ENCODE results near the gene ARAP2.

The ARAP2 gene

GRCh38 chr4:36278789-36279188, 34.5 kb upstream of the ARAP2 start:
- no peak overlapping the region for H3K27ac ChIP-seq (ENCODE audit: low read depth, low read length)
- no peak overlapping the region for H3K4me3 ChIP-seq (ENCODE audit: low read length)
- H3K36me3 ChIP-seq (ENCODE audit: control insufficient read depth, insufficient read depth, low read length), result no peaks in the 10 kb centered on the region
- H3K27me3 ChIP-seq (ENCODE audit: control insufficient read depth, insufficient read depth, low read length), result no peaks in the 10 kb centered on the region
- H3K4me1 ChIP-seq (ENCODE audit: control insufficient read depth, insufficient read depth, low read length), result no peaks in the 10 kb centered on the region
- H3K9ac ChIP-seq (ENCODE audit: low read length), result no peak overlapping the region

GRCh38 chr4:36277533-36277932, 33.2 kb upstream of the ARAP2 start:
- no peak overlapping the region for H3K4me3 ChIP-seq (ENCODE audit: low read length)
- no peaks in the 10 kb centered on the region for H3K36me3 ChIP-seq (ENCODE audit: control insufficient read depth, insufficient read depth, low read length)
- no peaks in the 10 kb centered on the region for H3K4me1 ChIP-seq (ENCODE audit: control insufficient read depth, insufficient read depth, low read length)
- no peak overlapping the region for H3K27ac ChIP-seq (ENCODE audit: low read depth, low read length)
- no peaks in the 10 kb centered on the region for H3K27me3 ChIP-seq (ENCODE audit: control insufficient read depth, insufficient read depth, low read length)
- H3K9ac ChIP-seq (ENCODE audit: low read length), result no peak overlapping the region

GRCh38 chr4:36274158-36274557, 29.8 kb upstream of the ARAP2 start:
- H3K9ac ChIP-seq (ENCODE audit: low read length), result no peak overlapping the region
- H3K36me3 ChIP-seq (ENCODE audit: control insufficient read depth, insufficient read depth, low read length), result no peaks in the 10 kb centered on the region
- H3K27ac ChIP-seq (ENCODE audit: low read depth, low read length), result no peak overlapping the region
- H3K27me3 ChIP-seq (ENCODE audit: control insufficient read depth, insufficient read depth, low read length), result no peaks in the 10 kb centered on the region
- no peaks in the 10 kb centered on the region for H3K4me1 ChIP-seq (ENCODE audit: control insufficient read depth, insufficient read depth, low read length)
- no peak overlapping the region for H3K4me3 ChIP-seq (ENCODE audit: low read length)

- Histone ChIP-seq H3K9ac (ENCODE audit: low read length) (no peak overlapping the region), H3K4me3 (ENCODE audit: low read length) (no peak overlapping the region), H3K4me1 (ENCODE audit: control insufficient read depth, insufficient read depth, low read length) (no peaks in the 10 kb centered on the region), H3K36me3 (ENCODE audit: control insufficient read depth, insufficient read depth, low read length) (no peaks in the 10 kb centered on the region), H3K27me3 (ENCODE audit: control insufficient read depth, insufficient read depth, low read length) (no peaks in the 10 kb centered on the region), H3K27ac (ENCODE audit: low read depth, low read length) (no peak overlapping the region)
Measured at GRCh38 chr4:36273276-36273675, 29.0 kb upstream of the ARAP2 start.

GRCh38 chr4:36269533-36270173, 25.3 kb upstream of the ARAP2 start:
- Histone ChIP-seq H3K9ac (ENCODE audit: low read length) (no peak overlapping the region), H3K4me3 (ENCODE audit: low read length) (no peak overlapping the region), H3K4me1 (ENCODE audit: control insufficient read depth, insufficient read depth, low read length) (no peaks in the 10 kb centered on the region), H3K36me3 (ENCODE audit: control insufficient read depth, insufficient read depth, low read length) (no peaks in the 10 kb centered on the region), H3K27me3 (ENCODE audit: control insufficient read depth, insufficient read depth, low read length) (no peaks in the 10 kb centered on the region), H3K27ac (ENCODE audit: low read depth, low read length) (no peak overlapping the region)

- Histone ChIP-seq H3K27me3 (ENCODE audit: control insufficient read depth, insufficient read depth, low read length) (no peaks in the 10 kb centered on the region), H3K4me1 (ENCODE audit: control insufficient read depth, insufficient read depth, low read length) (no peaks in the 10 kb centered on the region), H3K27ac (ENCODE audit: low read depth, low read length) (no peak overlapping the region), H3K36me3 (ENCODE audit: control insufficient read depth, insufficient read depth, low read length) (no peaks in the 10 kb centered on the region), H3K4me3 (ENCODE audit: low read length) (no peak overlapping the region), H3K9ac (ENCODE audit: low read length) (no peak overlapping the region)
Measured at GRCh38 chr4:36269101-36269500, 24.8 kb upstream of the ARAP2 start.

GRCh38 chr4:36267486-36268268, 23.4 kb upstream of the ARAP2 start:
- H3K4me1 ChIP-seq (ENCODE audit: control insufficient read depth, insufficient read depth, low read length), result no peaks in the 10 kb centered on the region
- H3K4me3 ChIP-seq (ENCODE audit: low read length), result no peak overlapping the region

GRCh38 chr4:36264207-36264826, 20.0 kb upstream of the ARAP2 start:
- Histone ChIP-seq H3K9ac (ENCODE audit: low read length) (no peak overlapping the region), H3K4me1 (ENCODE audit: control insufficient read depth, insufficient read depth, low read length) (no peaks in the 10 kb centered on the region), H3K27me3 (ENCODE audit: control insufficient read depth, insufficient read depth, low read length) (no peaks in the 10 kb centered on the region), H3K36me3 (ENCODE audit: control insufficient read depth, insufficient read depth, low read length) (no peaks in the 10 kb centered on the region), H3K27ac (ENCODE audit: low read depth, low read length) (no peak overlapping the region), H3K4me3 (ENCODE audit: low read length) (no peak overlapping the region)

More at GRCh38 chr4:36267486-36268268, 23.4 kb upstream of the ARAP2 start:
- Histone ChIP-seq H3K27ac (ENCODE audit: low read depth, low read length) (no peak overlapping the region), H3K27me3 (ENCODE audit: control insufficient read depth, insufficient read depth, low read length) (no peaks in the 10 kb centered on the region), H3K36me3 (ENCODE audit: control insufficient read depth, insufficient read depth, low read length) (no peaks in the 10 kb centered on the region), H3K9ac (ENCODE audit: low read length) (no peak overlapping the region)

- no peaks in the 10 kb centered on the region for H3K36me3 ChIP-seq (ENCODE audit: control insufficient read depth, insufficient read depth, low read length)
- H3K9ac ChIP-seq (ENCODE audit: low read length), result no peak overlapping the region
- no peaks in the 10 kb centered on the region for H3K4me1 ChIP-seq (ENCODE audit: control insufficient read depth, insufficient read depth, low read length)
- no peak overlapping the region for H3K4me3 ChIP-seq (ENCODE audit: low read length)
- H3K27ac ChIP-seq (ENCODE audit: low read depth, low read length), result no peak overlapping the region
- H3K27me3 ChIP-seq (ENCODE audit: control insufficient read depth, insufficient read depth, low read length), result no peaks in the 10 kb centered on the region
Measured at GRCh38 chr4:36260731-36261130, 16.4 kb upstream of the ARAP2 start.

GRCh38 chr4:36256398-36256891, 12.1 kb upstream of the ARAP2 start:
- no peak overlapping the region for H3K9ac ChIP-seq (ENCODE audit: low read length)
- H3K4me3 ChIP-seq (ENCODE audit: low read length), result no peak overlapping the region
- no peak overlapping the region for H3K27ac ChIP-seq (ENCODE audit: low read depth, low read length)

GRCh38 chr4:36255577-36255976, 11.3 kb upstream of the ARAP2 start:
- H3K27ac ChIP-seq (ENCODE audit: low read depth, low read length), result no peak overlapping the region
- no peak overlapping the region for H3K9ac ChIP-seq (ENCODE audit: low read length)
- no peaks in the 10 kb centered on the region for H3K27me3 ChIP-seq (ENCODE audit: control insufficient read depth, insufficient read depth, low read length)
- no peaks in the 10 kb centered on the region for H3K4me1 ChIP-seq (ENCODE audit: control insufficient read depth, insufficient read depth, low read length)
- H3K36me3 ChIP-seq (ENCODE audit: control insufficient read depth, insufficient read depth, low read length), result no peaks in the 10 kb centered on the region
- H3K4me3 ChIP-seq (ENCODE audit: low read length), result no peak overlapping the region

More at GRCh38 chr4:36256398-36256891, 12.1 kb upstream of the ARAP2 start:
- Histone ChIP-seq H3K27me3 (ENCODE audit: control insufficient read depth, insufficient read depth, low read length) (no peaks in the 10 kb centered on the region), H3K36me3 (ENCODE audit: control insufficient read depth, insufficient read depth, low read length) (no peaks in the 10 kb centered on the region), H3K4me1 (ENCODE audit: control insufficient read depth, insufficient read depth, low read length) (no peaks in the 10 kb centered on the region)

- Histone ChIP-seq H3K9ac (ENCODE audit: low read length) (no peak overlapping the region), H3K27me3 (ENCODE audit: control insufficient read depth, insufficient read depth, low read length) (no peaks in the 10 kb centered on the region), H3K4me1 (ENCODE audit: control insufficient read depth, insufficient read depth, low read length) (no peaks in the 10 kb centered on the region), H3K36me3 (ENCODE audit: control insufficient read depth, insufficient read depth, low read length) (no peaks in the 10 kb centered on the region), H3K4me3 (ENCODE audit: low read length) (no peak overlapping the region), H3K27ac (ENCODE audit: low read depth, low read length) (no peak overlapping the region)
Measured at GRCh38 chr4:36254371-36254770, 10.1 kb upstream of the ARAP2 start.
